GM21529 (cell line): ENCODE measurements around the gene PDCD4.
A peak's percentile ranks its signal among the peaks of the same experiment; 100 is the strongest.

ENCODE experiments used
- ATAC-seq: cut with Tn5 transposase; IDR thresholded peaks from one replicate; pipeline ENCODE4 v1.9.1; 2021; ENCODE audit not compliant: unreplicated experiment

PDCD4 gene

GRCh38 chr10:110860576-110861241 is 11.0 kb upstream of the PDCD4 start:
- peak; percentile 49 for ATAC-seq

- no peak for ATAC-seq
Measured at GRCh38 chr10:110861476-110861875, 10.3 kb upstream of the PDCD4 start.

GRCh38 chr10:110861930-110862649 is 9.6 kb upstream of the PDCD4 start:
- no peak for ATAC-seq

- no peak for ATAC-seq
Measured at GRCh38 chr10:110862961-110863360, 8.8 kb upstream of the PDCD4 start.

GRCh38 chr10:110863361-110863760 is 8.4 kb upstream of the PDCD4 start:
- no peak for ATAC-seq

- no peak for ATAC-seq
Measured at GRCh38 chr10:110863956-110864355, 7.8 kb upstream of the PDCD4 start.

GRCh38 chr10:110864662-110865140 is 7.0 kb upstream of the PDCD4 start:
- ATAC-seq: peak; percentile 54

GRCh38 chr10:110865186-110865808 is 6.4 kb upstream of the PDCD4 start:
- ATAC-seq: no peak

- no peak for ATAC-seq
Measured at GRCh38 chr10:110865809-110866482, 5.8 kb upstream of the PDCD4 start.

- peak; percentile 32 for ATAC-seq
Measured at GRCh38 chr10:110867011-110867806, 4.5 kb upstream of the PDCD4 start.

GRCh38 chr10:110867807-110868465 is 3.8 kb upstream of the PDCD4 start:
- ATAC-seq: no peak

GRCh38 chr10:110868981-110869380 is 2.7 kb upstream of the PDCD4 start:
- no peak for ATAC-seq

GRCh38 chr10:110870823-110871297 is 868 bp upstream of the PDCD4 start:
- ATAC-seq: no peak

GRCh38 chr10:110872145-110872983 is 636 bp downstream of the PDCD4 start:
- peak; percentile 38 for ATAC-seq

- ATAC-seq: no peak
Measured at GRCh38 chr10:110872984-110873923, 1.5 kb downstream of the PDCD4 start.

- no peak for ATAC-seq
Measured at GRCh38 chr10:110873951-110874350, 2.2 kb downstream of the PDCD4 start.

- ATAC-seq: no peak
Measured at GRCh38 chr10:110876000-110876399, 4.3 kb downstream of the PDCD4 start.

- no peak for ATAC-seq
Measured at GRCh38 chr10:110876788-110877187, 5.1 kb downstream of the PDCD4 start.
